ENCODE data around the gene RBP5. TPM values are rescaled to one million over a fixed set of nuclear protein-coding genes. Genes with fewer than 3 reads are reported as not detected.

Gene RBP5
- total RNA-seq, 2 experiments from 2014 or later, result 0.21 TPM; not detected in 1

GRCh38 chr12:7089196-7089871, 39.4 kb downstream of the RBP5 start:
- Mint-ChIP-seq H3K4me3 (no peak overlapping the region), H3K36me3 (no peaks in the 10 kb centered on the region), H3K9me3 (no peaks in the 10 kb centered on the region), H3K27ac (no peak overlapping the region), H3K4me1 (ENCODE audit: low read depth) (peaks cover 7% of the 10 kb centered on the region), H3K27me3 (no peaks in the 10 kb centered on the region)
- ChIA-PET POLR2A (no interaction called here), CTCF (interaction anchor here (0.9 to 2.1 kb wide), 5 partner anchors 13 to 164 kb away, joined by 3 to 12 read pairs (median 4); no protein-coding TSS in a partner anchor)
- intact Hi-C loops (cut with micrococcal nuclease), result no loop called here
- no peak for DNase-seq

DNA sequence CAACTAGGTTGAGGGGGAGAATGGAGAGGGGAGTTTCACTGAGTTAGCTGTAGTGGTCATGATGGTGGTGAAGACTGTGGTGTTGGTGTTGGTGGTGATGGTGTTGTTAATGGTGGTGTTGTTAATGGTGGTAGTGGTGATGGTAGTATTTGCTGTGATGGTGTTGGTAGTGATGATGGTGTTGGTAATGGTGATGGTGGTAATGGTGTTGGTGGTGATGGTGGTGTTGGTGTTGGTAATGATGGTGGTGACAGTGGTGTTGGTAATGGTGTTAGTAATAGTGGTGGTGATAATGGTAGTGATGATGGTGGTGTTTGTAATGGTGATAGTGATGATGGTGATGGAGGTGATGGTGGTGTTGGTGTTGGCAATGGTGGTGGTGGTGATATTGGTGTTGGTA, 45.6 kb downstream of the RBP5 start:
- peaks cover 1% of the 10 kb centered on the region for H3K27me3 Mint-ChIP-seq
- CTCF ChIA-PET, result interaction anchor here (0.8 kb wide), 1 partner anchor 30 kb away, joined by 3 read pairs; no protein-coding TSS in a partner anchor
- intact Hi-C loops (cut with micrococcal nuclease), result no loop called here

DNA sequence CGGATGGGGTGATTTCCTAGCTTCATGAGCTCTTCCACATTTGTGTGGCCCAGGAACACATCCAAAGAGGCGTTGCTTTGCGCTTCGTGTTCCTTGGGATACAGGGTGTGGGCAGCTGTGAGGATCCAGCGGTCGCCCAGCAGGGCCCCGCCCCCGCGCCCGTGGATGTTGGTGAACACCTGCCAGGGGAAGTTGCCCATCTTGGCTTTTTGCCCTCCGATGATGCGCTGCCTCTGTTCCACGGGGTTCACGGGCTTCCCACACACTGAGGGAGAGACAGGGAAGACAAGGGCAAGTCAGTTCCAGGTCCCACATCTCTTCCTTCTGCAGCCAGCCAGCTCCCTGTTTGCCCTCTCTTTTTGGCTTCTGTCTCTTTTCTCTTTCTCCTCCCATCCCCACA, 47.7 kb downstream of the RBP5 start:
- intact Hi-C loops (cut with micrococcal nuclease), result no loop called here
- Mint-ChIP-seq H3K9me3 (peaks cover 3% of the 10 kb centered on the region), H3K27me3 (peaks cover 1% of the 10 kb centered on the region), H3K4me1 (ENCODE audit: low read depth) (no peaks in the 10 kb centered on the region), H3K27ac (no peak overlapping the region), H3K4me3 (no peak overlapping the region), H3K36me3 (no peaks in the 10 kb centered on the region)
- ChIA-PET POLR2A (no interaction called here), CTCF (interaction anchor here (0.6 to 1.0 kb wide), 3 partner anchors 11 to 1969 kb away, joined by 3 read pairs; no protein-coding TSS in a partner anchor)
- no peak for DNase-seq

More for the DNA sequence above, 45.6 kb downstream of the RBP5 start:
- Mint-ChIP-seq H3K9me3 (peaks cover 3% of the 10 kb centered on the region), H3K36me3 (no peaks in the 10 kb centered on the region), H3K4me1 (ENCODE audit: low read depth) (no peaks in the 10 kb centered on the region), H3K27ac (no peak overlapping the region), H3K4me3 (no peak overlapping the region)
- POLR2A ChIA-PET, result no interaction called here
- no peak for DNase-seq

GRCh38 chr12:7079826-7080125, 48.9 kb downstream of the RBP5 start:
- CTCF ChIA-PET, result no interaction called here
- POLR2A ChIA-PET, result no interaction called here

GRCh38 chr12:7078163-7078562, 50.5 kb downstream of the RBP5 start:
- Mint-ChIP-seq H3K9me3 (peaks cover under 1% of the 10 kb centered on the region), H3K36me3 (no peaks in the 10 kb centered on the region), H3K27ac (no peak overlapping the region), H3K27me3 (peaks cover 1% of the 10 kb centered on the region), H3K4me3 (no peak overlapping the region), H3K4me1 (ENCODE audit: low read depth) (peaks cover 5% of the 10 kb centered on the region)
- CTCF ChIA-PET, result no interaction called here
- intact Hi-C loops (cut with micrococcal nuclease), result no loop called here
- POLR2A ChIA-PET, result no interaction called here
- no peak for DNase-seq

More at GRCh38 chr12:7079826-7080125, 48.9 kb downstream of the RBP5 start:
- Mint-ChIP-seq H3K27ac (no peak overlapping the region), H3K4me1 (ENCODE audit: low read depth) (peaks cover 5% of the 10 kb centered on the region), H3K9me3 (peaks cover 3% of the 10 kb centered on the region), H3K36me3 (no peaks in the 10 kb centered on the region), H3K4me3 (no peak overlapping the region), H3K27me3 (peaks cover 1% of the 10 kb centered on the region)
- intact Hi-C loops (cut with micrococcal nuclease), result no loop called here
- no peak for DNase-seq

GRCh38 chr12:7076493-7076892, 52.2 kb downstream of the RBP5 start:
- H3K4me3 Mint-ChIP-seq, result no peak overlapping the region

GRCh38 chr12:7075939-7076338, 52.8 kb downstream of the RBP5 start:
- intact Hi-C loops (cut with micrococcal nuclease), result no loop called here
- Mint-ChIP-seq H3K4me1 (ENCODE audit: low read depth) (peaks cover 5% of the 10 kb centered on the region), H3K27me3 (peaks cover 1% of the 10 kb centered on the region), H3K36me3 (no peaks in the 10 kb centered on the region), H3K9me3 (no peaks in the 10 kb centered on the region), H3K4me3 (no peak overlapping the region), H3K27ac (no peak overlapping the region)
- CTCF ChIA-PET, result interaction anchor here (0.8 to 1.3 kb wide), 2 partner anchors 35 to 37 kb away, joined by 3 read pairs; no protein-coding TSS in a partner anchor
- DNase-seq, result no peak
- POLR2A ChIA-PET, result no interaction called here

More at GRCh38 chr12:7076493-7076892, 52.2 kb downstream of the RBP5 start:
- Mint-ChIP-seq H3K9me3 (no peaks in the 10 kb centered on the region), H3K27me3 (peaks cover 1% of the 10 kb centered on the region), H3K4me1 (ENCODE audit: low read depth) (peaks cover 5% of the 10 kb centered on the region), H3K27ac (no peak overlapping the region), H3K36me3 (no peaks in the 10 kb centered on the region)
- ChIA-PET CTCF (interaction anchor here (0.8 to 1.3 kb wide), 2 partner anchors 34 to 36 kb away, joined by 3 read pairs; no protein-coding TSS in a partner anchor), POLR2A (no interaction called here)
- intact Hi-C loops (cut with micrococcal nuclease), result no loop called here
- no peak for DNase-seq

DNA sequence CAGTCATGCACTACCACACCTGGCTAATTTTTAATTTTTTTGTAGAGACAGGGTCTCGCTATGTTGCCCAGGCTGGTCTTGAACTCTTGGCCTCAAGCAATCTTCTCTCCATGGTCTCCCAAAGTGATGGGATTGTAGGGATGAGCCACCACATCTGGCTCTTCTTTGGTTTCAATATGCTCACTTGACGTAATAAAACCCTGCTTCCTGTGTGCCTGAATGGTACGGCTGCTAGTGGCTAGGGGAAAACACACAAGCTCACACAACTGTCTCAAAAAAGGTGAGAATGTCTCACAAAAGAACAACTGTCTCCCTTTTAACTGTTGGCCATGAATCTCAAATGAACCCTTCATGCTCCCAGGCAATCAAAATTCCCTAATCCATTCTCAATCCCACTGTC, 53.2 kb downstream of the RBP5 start:
- DNase-seq, result no peak
- Mint-ChIP-seq H3K4me1 (ENCODE audit: low read depth) (peaks cover 5% of the 10 kb centered on the region), H3K36me3 (no peaks in the 10 kb centered on the region), H3K4me3 (no peak overlapping the region), H3K9me3 (no peaks in the 10 kb centered on the region), H3K27me3 (peaks cover 1% of the 10 kb centered on the region), H3K27ac (no peak overlapping the region)
- intact Hi-C loops (cut with micrococcal nuclease), result no loop called here
- ChIA-PET CTCF (interaction anchor here (0.8 to 1.3 kb wide), 2 partner anchors 35 to 37 kb away, joined by 3 read pairs; no protein-coding TSS in a partner anchor), POLR2A (no interaction called here)

- no peaks in the 10 kb centered on the region for H3K27me3 Mint-ChIP-seq
- intact Hi-C loops (cut with micrococcal nuclease), result no loop called here
- no peak overlapping the region for H3K27ac Mint-ChIP-seq
- peaks cover 5% of the 10 kb centered on the region for H3K4me1 Mint-ChIP-seq (ENCODE audit: low read depth)
- no peak for DNase-seq
- ChIA-PET CTCF (no interaction called here), POLR2A (no interaction called here)
- no peaks in the 10 kb centered on the region for H3K36me3 Mint-ChIP-seq
- H3K4me3 Mint-ChIP-seq, result no peak overlapping the region
- no peaks in the 10 kb centered on the region for H3K9me3 Mint-ChIP-seq
Measured at GRCh38 chr12:7073946-7074345, 54.7 kb downstream of the RBP5 start.

Other genes starting within 250 kb of the RBP5 start
- 1 to 10 TPM; 6.8 to 7.8 TPM for gene LRRC23, start 224.1 kb downstream of the RBP5 start, total RNA-seq
- gene ENO2, start 214.3 kb downstream of the RBP5 start, total RNA-seq, result 100 to 1,000 TPM; 185 to 193 TPM
- 10 to 100 TPM; 34.8 to 37.8 TPM for gene ATN1, start 200.9 kb downstream of the RBP5 start, total RNA-seq
- gene RNU7-1, start 185.1 kb downstream of the RBP5 start, total RNA-seq, result not detected
- gene C12orf57, start 184.9 kb downstream of the RBP5 start, total RNA-seq, result 100 to 1,000 TPM; 257 to 272 TPM
- gene PTPN6, start 177.5 kb downstream of the RBP5 start, total RNA-seq, result 100 to 1,000 TPM; 321 to 324 TPM
- gene PHB2, start 158.2 kb downstream of the RBP5 start, total RNA-seq, result 100 to 1,000 TPM; 334 to 346 TPM
- 10 to 100 TPM; 76.5 to 81.5 TPM for gene EMG1, start 158.0 kb downstream of the RBP5 start, total RNA-seq
- gene LPCAT3, start 110.4 kb downstream of the RBP5 start, total RNA-seq, result 10 to 100 TPM; 18.3 to 20.5 TPM
- gene C1S, start 68.2 kb downstream of the RBP5 start, total RNA-seq, result 1 to 10 TPM; 1.7 to 2.0 TPM
- gene C1R, start 36.4 kb downstream of the RBP5 start, total RNA-seq, result 1 to 10 TPM; 1.4 to 2.2 TPM
- 10 to 100 TPM; 17.1 to 22.6 TPM for gene C1RL, start 19.7 kb downstream of the RBP5 start, total RNA-seq
- gene CLSTN3, start 1.5 kb upstream of the RBP5 start, total RNA-seq, result 10 to 100 TPM; 40.1 to 44.7 TPM
- gene PEX5, start 60.8 kb upstream of the RBP5 start, total RNA-seq, result 10 to 100 TPM; 26.0 to 27.9 TPM
- gene ACSM4, start 175.2 kb upstream of the RBP5 start, total RNA-seq, result not detected